Breast epithelium (tissue), 3 donors: ENCODE results near the gene KCMF1.

Source experiments
- POLR2A ChIP-seq: fragments of 450-650 bp; IDR thresholded peaks from one replicate; pipeline ENCODE4 v1.6.1; 2016; ENCODE audit warnings: antibody characterized with exemption, mild to moderate bottlenecking, moderate library complexity
- TF ChIP-seq, protein P1 (sequence below), 3 donors: fragments of 450-650 bp; IDR thresholded peaks; one replicate each; pipeline ENCODE4 v1.5.1; 2016 to 2017; ENCODE audit warnings: antibody characterized with exemption in 3 of 3, mild to moderate bottlenecking in 3 of 3, moderate library complexity in 3 of 3

DNA sequence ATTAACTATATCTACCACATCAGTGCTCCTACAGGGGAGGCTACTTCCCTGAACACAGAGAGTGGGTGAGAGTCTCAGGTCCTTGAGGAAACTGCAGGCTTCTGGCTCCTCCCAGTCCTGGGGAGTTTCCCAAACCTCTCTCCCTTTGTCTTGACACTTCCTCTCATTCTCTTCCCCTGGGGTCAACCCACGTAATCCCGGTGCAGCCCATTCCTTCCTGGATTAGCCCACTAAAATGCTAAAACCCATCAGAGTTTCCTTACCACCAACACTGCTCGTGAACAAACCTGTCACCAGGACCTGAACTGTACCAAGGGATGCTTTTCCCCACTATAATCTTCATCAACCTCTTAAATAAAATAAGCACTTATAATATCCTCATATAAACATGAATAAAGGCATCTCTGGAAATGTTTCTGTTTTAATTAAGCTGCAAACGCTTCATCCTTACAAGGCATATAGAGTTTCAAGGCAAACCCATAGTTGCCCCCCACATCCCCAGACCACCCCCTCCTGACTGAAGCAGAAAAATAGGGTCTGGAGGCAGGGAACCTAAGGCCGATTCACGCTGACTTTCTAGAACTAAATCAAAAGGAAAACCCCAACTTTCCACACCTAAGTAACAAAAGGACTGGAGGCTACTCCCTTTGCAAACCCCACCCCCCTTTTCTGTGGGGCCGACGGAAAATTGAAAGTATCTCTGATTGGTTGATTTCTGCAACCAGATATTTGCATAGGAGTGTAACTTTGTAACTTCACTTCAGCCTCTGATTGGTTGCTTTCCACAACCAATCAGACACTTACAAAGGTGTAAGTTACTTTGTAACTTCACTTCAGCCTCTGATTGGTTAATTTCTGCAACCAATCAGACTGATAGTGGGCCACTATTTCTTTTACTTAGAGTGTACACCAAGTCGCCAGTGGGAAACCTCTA is 46.5 kb upstream of the KCMF1 start:
- TF ChIP-seq, protein P1, sequence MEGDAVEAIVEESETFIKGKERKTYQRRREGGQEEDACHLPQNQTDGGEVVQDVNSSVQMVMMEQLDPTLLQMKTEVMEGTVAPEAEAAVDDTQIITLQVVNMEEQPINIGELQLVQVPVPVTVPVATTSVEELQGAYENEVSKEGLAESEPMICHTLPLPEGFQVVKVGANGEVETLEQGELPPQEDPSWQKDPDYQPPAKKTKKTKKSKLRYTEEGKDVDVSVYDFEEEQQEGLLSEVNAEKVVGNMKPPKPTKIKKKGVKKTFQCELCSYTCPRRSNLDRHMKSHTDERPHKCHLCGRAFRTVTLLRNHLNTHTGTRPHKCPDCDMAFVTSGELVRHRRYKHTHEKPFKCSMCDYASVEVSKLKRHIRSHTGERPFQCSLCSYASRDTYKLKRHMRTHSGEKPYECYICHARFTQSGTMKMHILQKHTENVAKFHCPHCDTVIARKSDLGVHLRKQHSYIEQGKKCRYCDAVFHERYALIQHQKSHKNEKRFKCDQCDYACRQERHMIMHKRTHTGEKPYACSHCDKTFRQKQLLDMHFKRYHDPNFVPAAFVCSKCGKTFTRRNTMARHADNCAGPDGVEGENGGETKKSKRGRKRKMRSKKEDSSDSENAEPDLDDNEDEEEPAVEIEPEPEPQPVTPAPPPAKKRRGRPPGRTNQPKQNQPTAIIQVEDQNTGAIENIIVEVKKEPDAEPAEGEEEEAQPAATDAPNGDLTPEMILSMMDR (IDR thresholded peaks at IDR 0.05): no peak
- no peak for TF ChIP-seq POLR2A
